Body of pancreas (tissue), 4 donors: ENCODE data around the gene KATNB1. TPM values are rescaled to one million over a fixed set of nuclear protein-coding genes. Genes with fewer than 3 reads are reported as not detected.

ENCODE experiments used
- ATAC-seq: fragments of 150-250 bp; one replicate; pipeline ENCODE4 v1.9.1; 2016
- DNase-seq, 4 donors: peaks; one replicate each; pipeline ENCODE4 v3.0.0-alpha.2; 2019
- H3K27ac ChIP-seq, 4 donors: fragments of 200-600 bp; sonication (generic); 1 replicate in 3 of 4; 2 replicates in 1 of 4; pipeline versions ENCODE4 v1.5.1 to v1.6.1; 2016 to 2019; ENCODE audit warnings: mild to moderate bottlenecking in 1 of 4, mixed read lengths in 1 of 4, moderate library complexity in 1 of 4
- H3K27me3 ChIP-seq, 2 donors: fragments of 200-600 bp; sonication (generic); one replicate each; pipeline ENCODE4 v1.6.0; 2016; ENCODE audit warnings: mild to moderate bottlenecking in 1 of 2
- H3K36me3 ChIP-seq, 2 donors: fragments of 200-600 bp; sonication (generic); replicated peaks in 1 of 2; 2 replicates each; pipeline ENCODE4 v1.5.1; 2016; ENCODE audit warnings: low read depth in 2 of 2; ENCODE audit not compliant: insufficient read depth in 1 of 2
- H3K4me1 ChIP-seq: fragments of 200-600 bp; sonication (generic); one replicate; pipeline ENCODE4 v1.6.0; 2016
- H3K4me3 ChIP-seq, 2 donors: fragments of 200-600 bp; sonication (generic); 1 replicate in 1 of 2; 2 replicates in 1 of 2; pipeline ENCODE4 v1.5.1; 2016 to 2019
- H3K9me3 ChIP-seq, 3 donors: fragments of 200-600 bp; sonication (generic); 1 replicate in 2 of 3; 2 replicates in 1 of 3; pipeline ENCODE4 v1.5.1; 2016
- POLR2A ChIP-seq, 3 donors: fragments of 450-650 bp; IDR thresholded peaks; one replicate each; pipeline ENCODE4 v1.6.1; 2016; ENCODE audit warnings: antibody characterized with exemption in 3 of 3, mild to moderate bottlenecking in 2 of 3
- WGBS, 2 donors: methylation state at CpG; one replicate each; pipeline ENCODE4 v1.1.5; 2017; 5-methylcytosine and 5-hydroxymethylcytosine counted together
- intact Hi-C: fragments of 100-400 bp; cut with DNase I; formaldehyde crosslinking; loops from one replicate; pipeline ENCODE4 v1.15.1; 2023
- total RNA-seq, 2 donors: library from RNA; depleted of rRNA; stranded (reverse); fragments of >200 nt; gene quantifications; one replicate each; pipeline ENCODE4 v1.1.0, GENCODE V29; 2016
- TF ChIP-seq, protein P1 (sequence below), 7 experiments: fragments of 450-650 bp in 4 of 7; fragments of 200-600 bp in 3 of 7; sonication (generic) in 3 of 7; IDR thresholded peaks; one replicate each; pipeline ENCODE4 v1.5.1; 2016 to 2019; ENCODE audit warnings: antibody characterized with exemption in 7 of 7

KATNB1 gene
- total RNA-seq, 2 donors from 2014 or later, result 13.7 to 14.2 TPM

DNA sequence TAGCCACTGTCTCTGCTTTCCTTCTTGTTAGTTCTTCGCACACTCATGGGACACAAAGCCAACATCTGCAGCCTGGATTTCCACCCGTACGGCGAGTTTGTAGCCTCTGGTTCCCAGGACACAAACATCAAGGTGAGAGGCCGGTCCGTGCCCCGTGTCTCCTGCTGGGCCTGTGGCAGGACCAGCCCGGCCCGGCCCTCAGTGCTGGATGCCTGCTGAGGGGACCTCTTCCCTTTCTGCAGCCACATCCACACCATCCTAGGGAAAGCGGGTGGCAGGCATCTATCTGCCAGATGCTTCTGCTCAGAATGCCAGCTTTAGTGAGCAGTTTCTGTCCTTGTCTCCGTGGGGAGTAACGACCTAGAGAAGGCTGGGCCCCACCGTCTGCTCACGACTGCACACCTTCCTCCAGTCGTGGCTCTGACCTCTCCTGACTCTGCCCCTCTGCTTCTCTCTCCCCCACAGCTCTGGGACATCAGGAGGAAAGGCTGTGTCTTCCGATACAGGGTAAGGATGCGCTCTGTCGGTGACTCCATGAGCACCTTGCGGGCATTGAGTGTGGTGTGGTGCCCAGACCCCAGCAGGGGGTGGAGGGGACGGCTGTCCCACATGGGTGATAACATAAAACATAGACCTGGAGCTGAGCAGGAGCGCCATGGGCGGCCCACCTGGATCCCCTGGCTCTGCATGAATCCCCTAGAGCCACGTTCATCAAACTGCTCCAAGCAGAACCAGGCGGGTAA, 15.4 kb downstream of the KATNB1 start:
- no peaks in the 10 kb centered on the region for H3K27me3 ChIP-seq
- no peaks in the 10 kb centered on the region for H3K9me3 ChIP-seq
- H3K4me1 ChIP-seq, result no peaks in the 10 kb centered on the region
- no peak overlapping the region for H3K4me3 ChIP-seq
- H3K36me3 ChIP-seq, result peaks cover 0 to 2% of the 10 kb centered on the region in 2 donors
- DNase-seq (no peak), ATAC-seq (no peak)
- WGBS, 2 donors, result 88% methylated on average over 23 to 24 of the region's 24 CpGs
- H3K27ac ChIP-seq, result no peak overlapping the region
- intact Hi-C loops, result loop anchor here (5.0 to 10.0 kb wide), 2 partner anchors 106 to 244 kb away; no protein-coding TSS in a partner anchor
- TF ChIP-seq, protein P1, sequence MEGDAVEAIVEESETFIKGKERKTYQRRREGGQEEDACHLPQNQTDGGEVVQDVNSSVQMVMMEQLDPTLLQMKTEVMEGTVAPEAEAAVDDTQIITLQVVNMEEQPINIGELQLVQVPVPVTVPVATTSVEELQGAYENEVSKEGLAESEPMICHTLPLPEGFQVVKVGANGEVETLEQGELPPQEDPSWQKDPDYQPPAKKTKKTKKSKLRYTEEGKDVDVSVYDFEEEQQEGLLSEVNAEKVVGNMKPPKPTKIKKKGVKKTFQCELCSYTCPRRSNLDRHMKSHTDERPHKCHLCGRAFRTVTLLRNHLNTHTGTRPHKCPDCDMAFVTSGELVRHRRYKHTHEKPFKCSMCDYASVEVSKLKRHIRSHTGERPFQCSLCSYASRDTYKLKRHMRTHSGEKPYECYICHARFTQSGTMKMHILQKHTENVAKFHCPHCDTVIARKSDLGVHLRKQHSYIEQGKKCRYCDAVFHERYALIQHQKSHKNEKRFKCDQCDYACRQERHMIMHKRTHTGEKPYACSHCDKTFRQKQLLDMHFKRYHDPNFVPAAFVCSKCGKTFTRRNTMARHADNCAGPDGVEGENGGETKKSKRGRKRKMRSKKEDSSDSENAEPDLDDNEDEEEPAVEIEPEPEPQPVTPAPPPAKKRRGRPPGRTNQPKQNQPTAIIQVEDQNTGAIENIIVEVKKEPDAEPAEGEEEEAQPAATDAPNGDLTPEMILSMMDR (IDR thresholded peaks at IDR 0.05), result no peak
- no peak for TF ChIP-seq POLR2A (IDR thresholded peaks at IDR 0.05)

DNA sequence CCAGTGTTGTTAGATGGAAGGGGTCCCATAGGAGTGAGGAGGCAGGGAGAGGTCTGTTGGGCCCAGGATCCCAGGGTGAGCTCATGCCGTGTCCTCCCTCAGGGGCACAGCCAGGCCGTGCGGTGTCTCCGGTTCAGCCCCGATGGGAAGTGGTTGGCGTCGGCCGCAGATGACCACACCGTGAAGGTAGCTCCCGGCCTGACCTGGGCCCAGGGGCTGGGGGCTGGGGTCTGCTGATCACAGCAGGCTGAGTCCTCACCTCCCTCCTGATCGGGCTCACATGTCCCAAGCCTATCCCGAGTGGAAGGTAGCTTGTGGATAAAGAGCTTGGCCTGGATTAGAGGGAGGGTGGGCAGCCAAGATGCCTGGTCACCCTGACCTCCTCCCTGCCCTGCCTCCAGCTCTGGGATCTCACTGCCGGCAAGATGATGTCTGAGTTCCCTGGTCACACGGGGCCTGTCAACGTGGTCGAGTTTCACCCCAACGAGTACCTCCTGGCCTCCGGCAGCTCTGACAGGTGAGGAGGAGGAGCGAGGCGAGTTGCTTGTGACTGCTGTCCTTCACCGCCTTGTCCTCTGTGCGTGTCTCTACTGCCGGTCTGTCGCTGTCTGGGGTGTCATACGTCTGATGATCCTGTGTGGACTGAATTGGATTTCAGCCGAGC, 16.1 kb downstream of the KATNB1 start:
- ATAC-seq (no peak), DNase-seq (no peak)
- no peak overlapping the region for H3K4me3 ChIP-seq
- peaks cover 0 to 2% of the 10 kb centered on the region in 2 donors for H3K36me3 ChIP-seq
- intact Hi-C loops, result loop anchor here (5.0 to 10.0 kb wide), 2 partner anchors 106 to 243 kb away; no protein-coding TSS in a partner anchor
- H3K9me3 ChIP-seq, result no peaks in the 10 kb centered on the region
- no peak overlapping the region for H3K27ac ChIP-seq
- no peaks in the 10 kb centered on the region for H3K4me1 ChIP-seq
- 91% methylated on average over 18 of the region's 26 CpGs; no CpG with 5 or more reads in 1 of the 2 donors for WGBS, 2 donors
- no peaks in the 10 kb centered on the region for H3K27me3 ChIP-seq
- no peak for TF ChIP-seq POLR2A (IDR thresholded peaks at IDR 0.05)
- TF ChIP-seq, protein P1 (IDR thresholded peaks at IDR 0.05), result no peak

DNA sequence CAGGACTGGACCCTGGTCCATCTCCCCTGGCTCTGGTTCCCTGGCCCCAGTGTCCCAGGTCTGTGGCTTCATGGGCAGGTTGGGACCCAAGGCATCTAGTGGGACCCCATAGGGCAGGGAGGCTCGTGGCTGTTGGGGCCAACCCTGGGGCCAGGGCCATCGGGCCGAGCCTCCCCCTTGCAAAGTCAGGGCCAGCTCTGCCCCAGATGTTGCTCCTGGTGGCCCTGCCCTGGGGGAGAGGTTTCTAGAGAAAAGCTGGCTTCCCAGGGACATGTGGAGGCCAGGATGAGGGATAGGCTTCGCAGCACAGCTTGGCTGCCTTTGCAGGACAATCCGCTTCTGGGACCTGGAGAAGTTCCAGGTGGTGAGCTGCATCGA, 16.6 kb downstream of the KATNB1 start:
- WGBS, 2 donors, result 79 to 90% methylated on average over 3 to 5 of the region's 6 CpGs
- Histone ChIP-seq H3K4me3 (no peak overlapping the region), H3K9me3 (no peaks in the 10 kb centered on the region), H3K36me3 (peaks cover 0 to 2% of the 10 kb centered on the region in 2 donors), H3K27me3 (no peaks in the 10 kb centered on the region), H3K4me1 (peaks cover 4% of the 10 kb centered on the region), H3K27ac (no peak overlapping the region)
- DNase-seq (no peak), ATAC-seq (no peak)
- intact Hi-C loops, result loop anchor here (5.0 to 10.0 kb wide), 2 partner anchors 105 to 243 kb away; no protein-coding TSS in a partner anchor
- no peak for TF ChIP-seq POLR2A (IDR thresholded peaks at IDR 0.05)
- TF ChIP-seq, protein P1 (IDR thresholded peaks at IDR 0.05), result no peak

DNA sequence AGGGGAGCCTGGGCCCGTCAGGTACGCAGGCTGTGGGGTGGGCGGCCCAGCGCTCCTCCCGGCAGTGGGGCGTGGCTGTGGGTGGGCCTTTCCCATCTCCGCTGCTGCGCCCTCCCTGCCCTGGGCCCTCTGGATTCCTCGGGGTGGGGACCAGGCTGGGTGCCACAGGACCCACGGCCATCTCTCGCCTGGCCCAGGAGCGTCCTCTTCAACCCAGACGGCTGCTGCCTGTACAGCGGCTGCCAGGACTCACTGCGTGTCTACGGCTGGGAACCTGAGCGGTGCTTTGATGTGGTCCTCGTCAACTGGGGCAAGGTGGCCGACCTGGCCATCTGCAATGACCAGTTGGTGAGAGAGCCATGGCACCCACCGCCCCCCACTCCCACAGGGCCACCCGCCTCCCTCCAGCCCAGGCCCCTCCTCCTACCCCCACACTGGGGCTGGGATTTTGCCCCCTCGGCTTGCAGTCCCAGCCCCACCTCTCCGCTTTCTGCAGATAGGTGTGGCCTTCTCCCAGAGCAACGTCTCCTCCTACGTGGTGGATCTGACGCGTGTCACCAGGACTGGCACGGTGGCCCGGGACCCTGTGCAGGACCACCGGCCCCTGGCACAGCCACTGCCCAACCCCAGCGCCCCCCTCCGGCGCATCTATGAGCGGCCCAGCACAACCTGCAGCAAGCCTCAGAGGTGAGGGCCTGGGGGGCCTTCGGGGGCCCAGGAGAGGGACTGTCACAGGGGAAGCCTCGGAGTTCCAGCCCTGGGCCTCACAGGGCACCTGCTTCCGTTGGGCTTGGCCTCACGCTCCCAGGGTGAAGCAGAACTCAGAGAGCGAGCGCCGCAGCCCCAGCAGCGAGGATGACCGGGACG, 17.2 kb downstream of the KATNB1 start:
- ATAC-seq, result no peak
- Histone ChIP-seq H3K9me3 (no peaks in the 10 kb centered on the region), H3K27ac (no peak overlapping the region), H3K4me3 (no peak overlapping the region), H3K27me3 (no peaks in the 10 kb centered on the region), H3K4me1 (peaks cover 8% of the 10 kb centered on the region), H3K36me3 (peaks cover 0 to 2% of the 10 kb centered on the region in 2 donors)
- intact Hi-C loops, result loop anchor here (5.0 to 10.0 kb wide), 2 partner anchors 104 to 242 kb away; no protein-coding TSS in a partner anchor
- peak in 1 of 4 donors; percentile 5 for DNase-seq
- 85 to 90% methylated on average over 17 to 40 of the region's 44 CpGs for WGBS, 2 donors
- TF ChIP-seq, protein P1 (IDR thresholded peaks at IDR 0.05), result no peak
- no peak for TF ChIP-seq POLR2A (IDR thresholded peaks at IDR 0.05)
